Epithelial cell of proximal tubule (primary cell): ENCODE results near the gene ZNRF2. TPM values are rescaled to one million over a fixed set of nuclear protein-coding genes. Genes with fewer than 3 reads are reported as not detected.
A peak's percentile ranks its signal among the peaks of the same experiment; 100 is the strongest.

Experiments used
- DNase-seq: peaks from one replicate; pipeline ENCODE4 v3.0.0-alpha.2; 2011; ENCODE audit warnings: low read depth
- H3K4me3 ChIP-seq: 2 replicates; pipeline ENCODE4 v1.5.1; 2011; ENCODE audit warnings: low read depth, mild to moderate bottlenecking, low read length
- total RNA-seq: library from RNA; depleted of rRNA; stranded (reverse); fragments of >200 nt; gene quantifications from 2 replicates; pipeline ENCODE4 v1.2.3, GENCODE V29; 2015
- TF ChIP-seq, protein P1 (sequence below): conservative IDR thresholded peaks from 2 replicates; pipeline ENCODE4 v1.5.1; 2012; ENCODE audit warnings: low read depth, mild to moderate bottlenecking, low read length

The ZNRF2 gene
- total RNA-seq, 1 donor from 2014 or later = 16.5 TPM

DNA sequence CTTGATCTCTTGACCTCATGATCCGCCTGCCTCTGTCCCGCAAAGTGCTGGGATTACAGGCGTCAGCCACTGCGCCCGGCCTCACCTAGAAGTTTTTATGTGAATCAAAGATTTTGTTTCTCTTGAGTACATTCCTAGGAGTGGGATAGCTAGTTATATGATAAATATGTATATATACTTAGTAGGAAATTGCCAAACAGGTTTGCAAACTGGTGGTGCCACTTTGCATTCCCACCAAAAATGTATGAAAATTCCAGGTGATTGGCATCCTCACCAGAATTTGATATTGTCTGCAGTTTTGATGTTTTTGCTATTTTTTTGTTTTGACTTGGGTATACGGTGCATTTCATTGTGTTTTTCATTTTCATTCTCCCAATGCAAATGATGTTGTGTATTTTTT lies 107.4 kb downstream of the ZNRF2 start:
- TF ChIP-seq, protein P1, sequence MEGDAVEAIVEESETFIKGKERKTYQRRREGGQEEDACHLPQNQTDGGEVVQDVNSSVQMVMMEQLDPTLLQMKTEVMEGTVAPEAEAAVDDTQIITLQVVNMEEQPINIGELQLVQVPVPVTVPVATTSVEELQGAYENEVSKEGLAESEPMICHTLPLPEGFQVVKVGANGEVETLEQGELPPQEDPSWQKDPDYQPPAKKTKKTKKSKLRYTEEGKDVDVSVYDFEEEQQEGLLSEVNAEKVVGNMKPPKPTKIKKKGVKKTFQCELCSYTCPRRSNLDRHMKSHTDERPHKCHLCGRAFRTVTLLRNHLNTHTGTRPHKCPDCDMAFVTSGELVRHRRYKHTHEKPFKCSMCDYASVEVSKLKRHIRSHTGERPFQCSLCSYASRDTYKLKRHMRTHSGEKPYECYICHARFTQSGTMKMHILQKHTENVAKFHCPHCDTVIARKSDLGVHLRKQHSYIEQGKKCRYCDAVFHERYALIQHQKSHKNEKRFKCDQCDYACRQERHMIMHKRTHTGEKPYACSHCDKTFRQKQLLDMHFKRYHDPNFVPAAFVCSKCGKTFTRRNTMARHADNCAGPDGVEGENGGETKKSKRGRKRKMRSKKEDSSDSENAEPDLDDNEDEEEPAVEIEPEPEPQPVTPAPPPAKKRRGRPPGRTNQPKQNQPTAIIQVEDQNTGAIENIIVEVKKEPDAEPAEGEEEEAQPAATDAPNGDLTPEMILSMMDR = no peak
- no peak overlapping the region for H3K4me3 ChIP-seq
- DNase-seq = no peak

DNA sequence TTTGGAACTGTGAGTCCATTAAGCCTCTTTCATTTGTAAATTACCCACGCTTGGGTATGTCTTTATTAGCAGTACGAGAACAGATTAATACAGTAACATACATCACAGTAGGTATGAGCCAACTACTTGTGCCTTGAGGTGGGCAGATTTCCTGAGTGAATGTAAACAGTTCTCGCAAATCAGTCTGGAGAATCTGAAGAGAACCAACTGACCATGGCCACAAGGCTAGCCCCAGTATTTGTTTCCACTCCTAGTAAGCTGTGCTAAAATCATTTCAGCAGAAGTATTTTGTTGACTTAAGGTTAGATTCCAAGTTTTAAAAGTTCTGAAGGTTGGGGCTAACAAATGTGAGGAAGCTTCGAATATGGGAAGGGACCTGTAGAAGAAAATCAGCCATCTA lies 111.3 kb downstream of the ZNRF2 start:
- TF ChIP-seq, protein P1 = no peak
- H3K4me3 ChIP-seq = no peak overlapping the region
- no peak for DNase-seq

DNA sequence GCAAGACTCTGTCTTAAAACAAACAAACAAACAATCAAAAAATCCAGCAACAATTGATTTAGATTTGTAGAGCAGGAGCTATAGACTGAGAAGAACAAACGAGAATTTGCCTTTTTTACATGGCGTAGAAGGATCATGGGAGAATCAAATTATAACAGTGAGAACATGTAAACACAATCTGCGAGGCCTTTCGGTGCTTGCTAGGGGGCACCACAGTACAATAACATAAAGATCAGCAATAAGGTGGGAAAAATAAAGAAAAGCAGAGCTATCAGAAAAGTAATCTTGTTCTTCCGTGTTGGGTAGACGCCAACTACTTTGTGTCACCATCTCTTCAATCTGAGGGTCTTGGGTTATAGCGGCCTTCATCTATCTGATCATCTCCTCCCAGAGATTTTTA lies 112.0 kb downstream of the ZNRF2 start:
- TF ChIP-seq, protein P1 = peak; percentile 18

DNA sequence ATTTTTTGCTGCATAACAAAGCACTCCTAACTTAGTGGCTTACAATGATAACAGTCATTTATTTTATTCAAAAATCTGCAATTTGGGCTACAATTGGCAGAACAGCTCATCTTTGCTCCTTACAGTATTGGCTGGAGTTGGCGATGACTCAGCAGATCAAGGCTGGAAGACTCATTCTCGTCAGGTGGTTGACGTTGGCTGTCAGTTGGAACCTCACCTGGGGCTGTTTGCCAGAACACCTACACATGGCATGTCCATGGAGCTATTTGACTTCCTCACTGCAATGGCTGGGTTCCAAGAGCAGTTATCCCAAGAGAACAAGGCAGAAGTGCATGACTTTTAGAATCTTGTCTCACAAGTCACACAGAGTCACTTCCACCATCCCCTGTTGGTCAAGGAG lies 119.1 kb downstream of the ZNRF2 start:
- no peak overlapping the region for H3K4me3 ChIP-seq
- no peak for DNase-seq
- TF ChIP-seq, protein P1 = no peak

More for the DNA sequence above, 112.0 kb downstream of the ZNRF2 start:
- H3K4me3 ChIP-seq = no peak overlapping the region
- DNase-seq = no peak

DNA sequence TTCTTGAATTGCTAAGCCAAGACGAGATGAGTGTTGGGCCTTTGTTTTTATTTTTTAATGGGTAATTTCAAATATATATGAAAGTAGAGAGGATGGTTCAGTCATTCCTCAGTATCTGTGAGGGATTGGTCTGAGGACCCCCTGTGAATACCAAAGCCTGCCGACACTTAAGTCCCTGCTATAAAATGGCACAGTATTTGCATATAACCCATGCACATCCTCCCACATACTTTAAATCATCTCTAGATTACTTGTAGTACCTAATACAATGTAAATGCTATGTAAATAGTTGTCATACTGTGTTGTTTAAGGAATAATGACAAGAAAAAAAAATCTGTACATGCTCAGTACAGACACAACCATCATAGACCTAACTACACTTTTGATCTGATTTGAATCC lies 120.8 kb downstream of the ZNRF2 start:
- no peak for DNase-seq
- TF ChIP-seq, protein P1 = no peak
- H3K4me3 ChIP-seq = no peak overlapping the region

DNA sequence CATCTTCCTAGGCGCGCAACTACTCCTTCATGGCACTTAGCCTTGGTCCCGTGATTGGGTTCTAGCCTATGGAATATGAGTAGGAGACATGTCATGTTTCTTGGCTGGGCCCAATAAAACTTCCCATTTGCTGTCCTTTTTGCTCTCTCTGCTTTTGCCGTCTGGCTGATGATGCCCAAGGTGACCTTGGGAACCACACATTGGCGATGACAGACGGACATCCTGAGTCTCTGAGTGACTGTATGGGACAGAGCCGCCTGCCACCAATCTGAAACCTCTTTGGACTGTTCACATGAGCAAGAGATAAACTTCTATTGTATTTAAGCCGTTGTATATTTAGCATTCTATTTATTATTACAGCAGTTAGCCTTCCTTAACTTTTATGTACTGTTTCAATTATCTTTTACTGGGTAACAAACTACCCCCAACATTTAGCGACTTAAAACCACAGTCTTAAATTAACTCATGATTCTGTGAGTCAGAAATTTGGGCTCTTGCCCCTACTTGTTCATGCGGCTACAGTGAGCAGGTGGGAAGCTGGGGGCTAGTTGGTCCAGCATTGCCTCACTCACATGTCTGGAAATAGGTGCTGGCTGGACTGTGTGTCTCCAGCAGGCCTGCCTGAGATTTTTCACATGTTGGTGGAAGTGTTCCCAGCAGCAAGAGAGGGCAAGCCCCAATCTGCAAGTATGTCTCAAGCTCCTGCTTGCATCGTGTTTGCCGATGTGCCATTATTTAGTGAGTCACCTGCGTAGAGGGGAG lies 122.4 kb downstream of the ZNRF2 start:
- H3K4me3 ChIP-seq = no peak overlapping the region
- no peak for DNase-seq
- TF ChIP-seq, protein P1 = no peak

DNA sequence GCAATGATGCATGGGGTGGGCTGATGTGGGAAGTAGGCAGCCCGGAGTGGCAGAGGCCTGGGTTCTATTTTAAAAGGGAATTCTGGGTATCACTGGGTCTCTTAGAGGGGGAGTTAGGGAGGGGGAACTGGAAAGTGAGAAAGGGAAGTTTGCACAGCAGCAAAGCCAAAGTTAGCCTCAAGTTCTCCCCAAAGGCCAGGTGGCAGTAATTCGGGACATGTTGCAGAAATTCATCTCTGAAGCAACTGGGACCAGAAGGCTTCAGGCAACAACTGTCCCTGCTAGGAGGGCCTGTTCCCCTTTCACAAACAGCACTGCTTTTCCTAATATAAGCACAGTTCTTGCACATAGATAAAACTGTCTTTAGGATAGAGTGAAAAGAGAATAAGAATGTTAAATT lies 126.8 kb downstream of the ZNRF2 start:
- no peak overlapping the region for H3K4me3 ChIP-seq
- no peak for DNase-seq
- TF ChIP-seq, protein P1 = no peak
